ENCODE measurements around the gene HSD17B2. TPM values are rescaled to one million over a fixed set of nuclear protein-coding genes. Genes with fewer than 3 reads are reported as not detected.

The HSD17B2 gene
- total and polyA plus RNA-seq, 8 donors, result 8.0 to 66.9 (median 20.8) TPM

DNA sequence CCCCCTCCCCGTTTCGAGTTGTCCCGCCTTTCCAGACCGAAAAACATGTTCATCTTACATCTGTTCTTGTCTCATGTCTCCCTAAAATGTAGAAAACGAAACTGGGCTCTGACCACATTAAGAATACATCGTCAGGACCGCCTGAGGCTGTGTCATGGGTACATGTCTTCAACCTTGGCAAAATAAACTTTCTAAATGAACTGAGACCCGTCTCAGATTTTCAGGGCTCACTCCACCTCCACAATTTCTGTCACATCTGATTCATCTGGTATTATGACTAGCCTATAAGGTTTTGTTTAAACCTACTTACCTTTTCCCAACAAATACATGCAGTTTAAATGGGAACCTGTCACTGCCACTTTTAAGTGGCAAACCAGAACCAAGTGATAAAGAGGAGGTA, 24.4 kb upstream of the HSD17B2 start:
- H3K36me3 ChIP-seq, result no peaks in the 10 kb centered on the region
- H3K4me3 ChIP-seq, result peak overlapping the region; percentile 55 to 73 (median 64)
- WGBS, 2 donors, result 67 to 72% methylated on average over 8 of the region's 8 CpGs
- FAIRE-seq (no peak), ATAC-seq (no peak), DNase-seq (no peak)
- TF ChIP-seq, protein P1, sequence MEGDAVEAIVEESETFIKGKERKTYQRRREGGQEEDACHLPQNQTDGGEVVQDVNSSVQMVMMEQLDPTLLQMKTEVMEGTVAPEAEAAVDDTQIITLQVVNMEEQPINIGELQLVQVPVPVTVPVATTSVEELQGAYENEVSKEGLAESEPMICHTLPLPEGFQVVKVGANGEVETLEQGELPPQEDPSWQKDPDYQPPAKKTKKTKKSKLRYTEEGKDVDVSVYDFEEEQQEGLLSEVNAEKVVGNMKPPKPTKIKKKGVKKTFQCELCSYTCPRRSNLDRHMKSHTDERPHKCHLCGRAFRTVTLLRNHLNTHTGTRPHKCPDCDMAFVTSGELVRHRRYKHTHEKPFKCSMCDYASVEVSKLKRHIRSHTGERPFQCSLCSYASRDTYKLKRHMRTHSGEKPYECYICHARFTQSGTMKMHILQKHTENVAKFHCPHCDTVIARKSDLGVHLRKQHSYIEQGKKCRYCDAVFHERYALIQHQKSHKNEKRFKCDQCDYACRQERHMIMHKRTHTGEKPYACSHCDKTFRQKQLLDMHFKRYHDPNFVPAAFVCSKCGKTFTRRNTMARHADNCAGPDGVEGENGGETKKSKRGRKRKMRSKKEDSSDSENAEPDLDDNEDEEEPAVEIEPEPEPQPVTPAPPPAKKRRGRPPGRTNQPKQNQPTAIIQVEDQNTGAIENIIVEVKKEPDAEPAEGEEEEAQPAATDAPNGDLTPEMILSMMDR (IDR thresholded peaks at IDR 0.05), result no peak
- intact Hi-C loops (cut with DNase I), result no loop called here
- peaks cover 0 to 9% (median 5%) of the 10 kb centered on the region in 3 donors for H3K4me1 ChIP-seq
- no peaks in the 10 kb centered on the region for H3K27me3 ChIP-seq
- H3K27ac ChIP-seq, result peak overlapping the region in 2 of 4 donors; percentile 25 to 66
- H3K9me3 ChIP-seq, result no peaks in the 10 kb centered on the region

DNA sequence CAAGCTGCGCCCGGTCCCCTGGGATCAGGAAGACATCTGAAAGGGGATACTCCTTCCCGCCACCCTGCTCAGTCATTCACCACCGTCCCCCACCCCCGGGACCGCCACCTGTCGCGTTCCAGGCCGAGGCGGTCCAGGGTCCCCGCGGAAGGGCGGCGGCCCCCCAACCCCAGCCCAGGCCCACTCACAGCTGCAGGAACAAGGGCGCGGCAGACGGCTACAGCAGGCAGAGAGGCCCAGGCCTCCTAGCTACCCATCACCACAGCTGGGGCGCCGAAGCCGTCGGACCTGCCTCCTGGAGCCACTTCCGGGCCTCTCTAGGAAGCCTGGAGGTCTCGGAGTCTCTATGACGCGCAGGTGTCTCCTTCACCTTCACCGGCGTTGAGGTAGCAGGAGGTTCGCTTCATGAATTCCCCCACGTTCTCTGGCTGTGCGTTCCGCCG, 23.8 kb upstream of the HSD17B2 start, which contains the start of gene SDR42E1:
Gene SDR42E1 (minus strand): TSS at position 272 of the 443 bp plus-strand sequence. CDS start 10,612 bp downstream, outside the sequence.
- H3K36me3 ChIP-seq, result no peaks in the 10 kb centered on the region
- ATAC-seq (peak; percentile 98 to 100 (median 98)), DNase-seq (peak; percentile 81 to 94 (median 84)), FAIRE-seq (no peak)
- 2% methylated on average over 28 to 32 of the region's 32 CpGs for WGBS, 2 donors
- peak within 1 kb of the TSS; percentile 55 to 73 (median 64) for H3K4me3 ChIP-seq
- H3K27me3 ChIP-seq, result no peaks in the 10 kb centered on the region
- H3K27ac ChIP-seq, result peak within 1 kb of the TSS; percentile 8 to 66 (median 22)
- intact Hi-C loops (cut with DNase I), result no loop called here
- TF ChIP-seq, protein P1 (IDR thresholded peaks at IDR 0.05), result no peak
- H3K4me1 ChIP-seq, result peaks cover 0 to 15% (median 11%) of the 10 kb centered on the region in 3 donors
- no peaks in the 10 kb centered on the region for H3K9me3 ChIP-seq

DNA sequence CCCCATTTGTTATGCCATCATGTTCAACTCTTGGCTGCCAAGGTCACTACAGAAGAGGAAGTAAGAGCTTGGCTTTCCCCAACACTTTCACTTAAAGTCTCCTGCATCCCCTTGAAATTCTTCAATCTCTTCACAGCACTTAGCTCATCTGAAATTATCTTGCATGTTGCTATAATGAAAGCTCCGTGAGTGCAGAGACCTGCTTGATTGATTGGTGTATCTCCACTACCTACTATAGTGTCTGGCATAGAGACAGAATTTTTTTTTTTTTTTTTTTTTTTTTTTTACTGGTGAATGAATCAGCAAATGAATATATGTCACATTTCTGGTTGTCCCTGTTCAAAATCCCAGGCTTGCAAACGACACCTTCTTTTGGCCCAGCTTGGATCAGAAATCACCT, 21.9 kb upstream of the HSD17B2 start:
- DNase-seq, result no peak
- no peak for FAIRE-seq
- intact Hi-C loops (cut with DNase I), result no loop called here

DNA sequence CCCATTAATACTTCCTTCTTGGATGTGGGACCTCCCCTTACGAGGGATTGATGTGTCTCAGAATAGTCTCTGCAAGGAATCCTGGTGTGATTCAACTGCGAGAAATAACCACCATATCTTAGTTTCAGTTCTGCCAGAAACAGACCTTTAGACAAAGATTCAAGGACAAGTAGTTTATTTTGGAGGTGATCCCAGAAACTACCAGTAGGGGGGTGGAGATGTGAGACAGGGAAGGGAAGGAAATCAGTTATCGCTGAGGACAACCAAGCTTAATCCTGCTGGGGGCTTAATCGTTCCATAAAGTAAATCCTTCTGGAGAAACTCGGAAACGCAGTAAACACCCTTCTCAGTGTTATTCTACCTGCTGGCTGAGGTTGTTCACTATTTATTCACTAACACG, 18.8 kb upstream of the HSD17B2 start:
- WGBS, 2 donors, result 15 to 18% methylated on average over 7 of the region's 7 CpGs
- intact Hi-C loops (cut with DNase I), result no loop called here
- TF ChIP-seq, protein P1 (IDR thresholded peaks at IDR 0.05), result peak in 2 of 4 donors; percentile 13 to 29
- no peaks in the 10 kb centered on the region for H3K36me3 ChIP-seq
- no peaks in the 10 kb centered on the region for H3K9me3 ChIP-seq
- H3K4me1 ChIP-seq, result peaks cover 0 to 9% (median 7%) of the 10 kb centered on the region in 3 donors
- FAIRE-seq, result no peak
- H3K27me3 ChIP-seq, result no peaks in the 10 kb centered on the region
- H3K27ac ChIP-seq, result no peak overlapping the region
- peak; percentile 36 to 82 (median 66) for ATAC-seq
- no peak for DNase-seq
- no peak overlapping the region for H3K4me3 ChIP-seq

More for the DNA sequence above, 21.9 kb upstream of the HSD17B2 start:
- no peak overlapping the region for H3K27ac ChIP-seq
- ATAC-seq, result no peak
- H3K4me1 ChIP-seq, result peaks cover 0 to 14% (median 12%) of the 10 kb centered on the region in 3 donors
- H3K4me3 ChIP-seq, result no peak overlapping the region
- 42 to 55% methylated on average over 2 of the region's 2 CpGs for WGBS, 2 donors
- TF ChIP-seq, protein P1 (IDR thresholded peaks at IDR 0.05), result no peak
- no peaks in the 10 kb centered on the region for H3K9me3 ChIP-seq
- no peaks in the 10 kb centered on the region for H3K36me3 ChIP-seq
- no peaks in the 10 kb centered on the region for H3K27me3 ChIP-seq

DNA sequence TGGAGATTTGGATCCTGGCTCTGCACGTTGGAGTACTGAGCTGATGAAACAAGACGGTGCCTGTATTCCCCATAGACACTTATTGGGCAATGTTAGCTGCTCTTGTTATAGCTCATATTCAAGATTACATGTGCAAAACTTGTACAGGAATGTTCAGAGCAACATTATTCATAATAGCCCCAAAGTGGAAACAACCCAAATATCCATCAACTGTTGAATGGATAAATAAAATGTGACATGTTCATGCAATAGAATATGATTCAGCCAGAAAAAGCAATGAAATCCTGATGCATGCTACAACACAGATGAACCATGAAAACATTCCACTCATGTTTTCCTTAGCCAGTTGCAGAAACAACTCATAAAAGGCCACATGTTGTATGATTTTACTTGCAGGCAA, 18.1 kb upstream of the HSD17B2 start:
- TF ChIP-seq, protein P1 (IDR thresholded peaks at IDR 0.05), result no peak
- Histone ChIP-seq H3K9me3 (no peaks in the 10 kb centered on the region), H3K27ac (no peak overlapping the region), H3K4me3 (no peak overlapping the region), H3K4me1 (peaks cover 0 to 9% (median 7%) of the 10 kb centered on the region in 3 donors), H3K36me3 (no peaks in the 10 kb centered on the region), H3K27me3 (no peaks in the 10 kb centered on the region)
- DNase-seq (no peak), FAIRE-seq (no peak), ATAC-seq (no peak)
- intact Hi-C loops (cut with DNase I), result no loop called here
- WGBS, 2 donors, result 88 to 92% methylated on average over 2 of the region's 2 CpGs
